SHP77 (cell line): ENCODE results near the gene HAS3.
A peak's percentile ranks its signal among the peaks of the same experiment; 100 is the strongest.
"Not testable (repeated sequence)": the region's sequence is repeated elsewhere in the genome, so short reads cannot be mapped to it uniquely, and the experiment has no call there.

ENCODE experiments used
- DNase-seq, 2 experiments: peaks; one replicate each; lab custom pipeline; 2025; lab: John Stamatoyannopoulos, UW

The HAS3 gene

GRCh38 chr16:69143116-69143515, 37.7 kb downstream of the HAS3 start:
- DNase-seq, result no peak

GRCh38 chr16:69145658-69146057, 40.2 kb downstream of the HAS3 start:
- no peak for DNase-seq

- DNase-seq, result not testable (repeated sequence)
Measured at GRCh38 chr16:69149621-69150020, 44.2 kb downstream of the HAS3 start.

- peak; percentile 47 to 66 for DNase-seq
Measured at GRCh38 chr16:69150146-69150865, 44.9 kb downstream of the HAS3 start.

- DNase-seq, result no peak
Measured at GRCh38 chr16:69157196-69157595, 51.7 kb downstream of the HAS3 start.

GRCh38 chr16:69160192-69160591, 54.7 kb downstream of the HAS3 start:
- no peak for DNase-seq

GRCh38 chr16:69165584-69165983, 60.1 kb downstream of the HAS3 start:
- DNase-seq, result no peak

GRCh38 chr16:69166221-69166833, 60.9 kb downstream of the HAS3 start:
- DNase-seq, result no peak

- no peak for DNase-seq
Measured at GRCh38 chr16:69166946-69167930, 61.8 kb downstream of the HAS3 start.
